Activated CD4-positive, alpha-beta T cell treated with anti-CD3 and anti-CD28 coated beads, Interleukin-2, amount 10 ng/mL, durations not matched to agents 24 days and 14 days (primary cell): ENCODE results near the gene VWA8. TPM values are rescaled to one million over a fixed set of nuclear protein-coding genes. Genes with fewer than 3 reads are reported as not detected.
"Not testable (repeated sequence)": the region's sequence is repeated elsewhere in the genome, so short reads cannot be mapped to it uniquely, and the experiment has no call there.

Source experiments
- DNase-seq: peaks from one replicate; pipeline ENCODE4 v3.0.0; 2022
- H3K27ac Mint-ChIP-seq: one replicate; pipeline ENCODE4 v1.8.0; 2022; ENCODE audit warnings: mild to moderate bottlenecking, mixed read lengths
- H3K27me3 Mint-ChIP-seq: one replicate; pipeline ENCODE4 v1.8.0; 2022; ENCODE audit warnings: mixed read lengths
- H3K36me3 Mint-ChIP-seq: one replicate; pipeline ENCODE4 v1.8.0; 2022; ENCODE audit warnings: low read depth, mild to moderate bottlenecking, mixed read lengths
- H3K4me1 Mint-ChIP-seq: one replicate; pipeline ENCODE4 v1.8.0; 2021; ENCODE audit warnings: mixed read lengths
- H3K4me3 Mint-ChIP-seq: one replicate; pipeline ENCODE4 v1.8.0; 2022; ENCODE audit warnings: mild to moderate bottlenecking, moderate library complexity, mixed read lengths
- H3K9me3 Mint-ChIP-seq: one replicate; pipeline ENCODE4 v1.8.0; 2021; ENCODE audit warnings: mixed read lengths
- intact Hi-C: fragments of 100-400 bp; cut with micrococcal nuclease; formaldehyde crosslinking; loops from one replicate; pipeline ENCODE4 v1.15.1; 2023
- total RNA-seq: library from RNA; stranded (reverse); gene quantifications from 2 replicates; pipeline ENCODE4 v1.2.3, GENCODE V29; 2022

Gene VWA8
- total RNA-seq, 1 donor from 2014 or later: 28.4 TPM

GRCh38 chr13:41898411-41898810 lies 62.5 kb downstream of the VWA8 start:
- DNase-seq, H3K4me1 Mint-ChIP-seq, H3K4me3 Mint-ChIP-seq, H3K9me3 Mint-ChIP-seq, H3K27me3 Mint-ChIP-seq, intact Hi-C loops, H3K27ac Mint-ChIP-seq: not testable (repeated sequence)
- peaks cover 20% of the 10 kb centered on the region for H3K36me3 Mint-ChIP-seq

- H3K36me3 Mint-ChIP-seq: peaks cover 21% of the 10 kb centered on the region
- DNase-seq: no peak
- H3K4me3 Mint-ChIP-seq: no peak overlapping the region
- no peaks in the 10 kb centered on the region for H3K27me3 Mint-ChIP-seq
- intact Hi-C loops: no loop called here
- H3K9me3 Mint-ChIP-seq: no peaks in the 10 kb centered on the region
- peaks cover 4% of the 10 kb centered on the region for H3K4me1 Mint-ChIP-seq
- no peak overlapping the region for H3K27ac Mint-ChIP-seq
Observed at GRCh38 chr13:41897126-41897525, 63.8 kb downstream of the VWA8 start.

GRCh38 chr13:41895478-41895877 lies 65.4 kb downstream of the VWA8 start:
- Mint-ChIP-seq H3K27me3 (no peaks in the 10 kb centered on the region), H3K36me3 (peaks cover 29% of the 10 kb centered on the region), H3K4me3 (no peak overlapping the region), H3K27ac (no peak overlapping the region), H3K9me3 (no peaks in the 10 kb centered on the region), H3K4me1 (no peaks in the 10 kb centered on the region)
- DNase-seq: no peak
- intact Hi-C loops: no loop called here

GRCh38 chr13:41891119-41891518 lies 69.8 kb downstream of the VWA8 start:
- H3K4me3 Mint-ChIP-seq: no peak overlapping the region
- no peaks in the 10 kb centered on the region for H3K9me3 Mint-ChIP-seq
- no peak for DNase-seq
- no peak overlapping the region for H3K27ac Mint-ChIP-seq
- no peaks in the 10 kb centered on the region for H3K27me3 Mint-ChIP-seq
- H3K4me1 Mint-ChIP-seq: no peaks in the 10 kb centered on the region
- peaks cover 34% of the 10 kb centered on the region for H3K36me3 Mint-ChIP-seq
- intact Hi-C loops: no loop called here

- Mint-ChIP-seq H3K27me3 (no peaks in the 10 kb centered on the region), H3K36me3 (peaks cover 58% of the 10 kb centered on the region), H3K4me3 (no peak overlapping the region), H3K27ac (no peak overlapping the region), H3K9me3 (peaks cover 7% of the 10 kb centered on the region), H3K4me1 (no peaks in the 10 kb centered on the region)
- no peak for DNase-seq
- intact Hi-C loops: no loop called here
Observed at GRCh38 chr13:41883147-41883546, 77.8 kb downstream of the VWA8 start.

- not testable (repeated sequence) for H3K4me1 Mint-ChIP-seq
Observed at GRCh38 chr13:41881890-41882289, 79.0 kb downstream of the VWA8 start.

GRCh38 chr13:41880966-41881365 lies 79.9 kb downstream of the VWA8 start:
- Mint-ChIP-seq H3K36me3 (peaks cover 50% of the 10 kb centered on the region), H3K4me1 (no peaks in the 10 kb centered on the region), H3K27ac (no peak overlapping the region), H3K4me3 (no peak overlapping the region), H3K9me3 (peaks cover 7% of the 10 kb centered on the region), H3K27me3 (no peaks in the 10 kb centered on the region)
- intact Hi-C loops: no loop called here
- no peak for DNase-seq

More at GRCh38 chr13:41881890-41882289, 79.0 kb downstream of the VWA8 start:
- H3K27ac Mint-ChIP-seq, H3K9me3 Mint-ChIP-seq, DNase-seq, H3K4me3 Mint-ChIP-seq, H3K27me3 Mint-ChIP-seq, intact Hi-C loops: not testable (repeated sequence)
- H3K36me3 Mint-ChIP-seq: peaks cover 54% of the 10 kb centered on the region

GRCh38 chr13:41864658-41865057 lies 96.3 kb downstream of the VWA8 start:
- Mint-ChIP-seq H3K27me3 (no peaks in the 10 kb centered on the region), H3K27ac (no peak overlapping the region), H3K4me3 (no peak overlapping the region), H3K9me3 (no peaks in the 10 kb centered on the region), H3K36me3 (peaks cover 37% of the 10 kb centered on the region), H3K4me1 (peaks cover 9% of the 10 kb centered on the region)
- DNase-seq: no peak
- intact Hi-C loops: no loop called here

- H3K4me1 Mint-ChIP-seq: peaks cover 11% of the 10 kb centered on the region
- DNase-seq, H3K9me3 Mint-ChIP-seq, H3K4me3 Mint-ChIP-seq, intact Hi-C loops, H3K27ac Mint-ChIP-seq, H3K27me3 Mint-ChIP-seq: not testable (repeated sequence)
- H3K36me3 Mint-ChIP-seq: peaks cover 44% of the 10 kb centered on the region
Observed at GRCh38 chr13:41862659-41863058, 98.2 kb downstream of the VWA8 start.

GRCh38 chr13:41859565-41859964 lies 101.3 kb downstream of the VWA8 start:
- intact Hi-C loops: no loop called here
- H3K27ac Mint-ChIP-seq: no peak overlapping the region
- peaks cover 3% of the 10 kb centered on the region for H3K9me3 Mint-ChIP-seq
- no peaks in the 10 kb centered on the region for H3K27me3 Mint-ChIP-seq
- H3K4me3 Mint-ChIP-seq: no peak overlapping the region
- peaks cover 49% of the 10 kb centered on the region for H3K36me3 Mint-ChIP-seq
- DNase-seq: no peak
- peaks cover 11% of the 10 kb centered on the region for H3K4me1 Mint-ChIP-seq

- Mint-ChIP-seq H3K27me3 (no peaks in the 10 kb centered on the region), H3K9me3 (peaks cover 3% of the 10 kb centered on the region), H3K4me1 (peaks cover 11% of the 10 kb centered on the region), H3K27ac (no peak overlapping the region), H3K4me3 (no peak overlapping the region), H3K36me3 (peaks cover 45% of the 10 kb centered on the region)
- no peak for DNase-seq
- intact Hi-C loops: no loop called here
Observed at GRCh38 chr13:41858780-41859179, 102.1 kb downstream of the VWA8 start.

GRCh38 chr13:41854758-41855157 lies 106.2 kb downstream of the VWA8 start:
- Mint-ChIP-seq H3K36me3 (peaks cover 40% of the 10 kb centered on the region), H3K27ac (no peak overlapping the region), H3K27me3 (no peaks in the 10 kb centered on the region), H3K4me1 (peaks cover 2% of the 10 kb centered on the region), H3K9me3 (peaks cover 3% of the 10 kb centered on the region), H3K4me3 (no peak overlapping the region)
- intact Hi-C loops: no loop called here
- DNase-seq: no peak

- H3K36me3 Mint-ChIP-seq: peaks cover 31% of the 10 kb centered on the region
- peaks cover 3% of the 10 kb centered on the region for H3K9me3 Mint-ChIP-seq
- no peak overlapping the region for H3K4me3 Mint-ChIP-seq
- DNase-seq: no peak
- no peak overlapping the region for H3K27ac Mint-ChIP-seq
- intact Hi-C loops: no loop called here
- H3K27me3 Mint-ChIP-seq: no peaks in the 10 kb centered on the region
- no peaks in the 10 kb centered on the region for H3K4me1 Mint-ChIP-seq
Observed at GRCh38 chr13:41851351-41851750, 109.6 kb downstream of the VWA8 start.

GRCh38 chr13:41848435-41849255 lies 112.3 kb downstream of the VWA8 start:
- Mint-ChIP-seq H3K4me3 (no peak overlapping the region), H3K27ac (no peak overlapping the region), H3K4me1 (peaks cover under 1% of the 10 kb centered on the region), H3K9me3 (no peaks in the 10 kb centered on the region), H3K36me3 (peaks cover 22% of the 10 kb centered on the region), H3K27me3 (no peaks in the 10 kb centered on the region)
- intact Hi-C loops: no loop called here
- DNase-seq: no peak

GRCh38 chr13:41847216-41847615 lies 113.7 kb downstream of the VWA8 start:
- H3K9me3 Mint-ChIP-seq: no peaks in the 10 kb centered on the region
- DNase-seq: no peak

More at GRCh38 chr13:41847216-41847615, 113.7 kb downstream of the VWA8 start:
- Mint-ChIP-seq H3K27ac (no peak overlapping the region), H3K36me3 (peaks cover 11% of the 10 kb centered on the region), H3K27me3 (no peaks in the 10 kb centered on the region), H3K4me1 (peaks cover 2% of the 10 kb centered on the region), H3K4me3 (no peak overlapping the region)
- intact Hi-C loops: no loop called here
